ENCODE measurements around the gene TMA16.

DNA sequence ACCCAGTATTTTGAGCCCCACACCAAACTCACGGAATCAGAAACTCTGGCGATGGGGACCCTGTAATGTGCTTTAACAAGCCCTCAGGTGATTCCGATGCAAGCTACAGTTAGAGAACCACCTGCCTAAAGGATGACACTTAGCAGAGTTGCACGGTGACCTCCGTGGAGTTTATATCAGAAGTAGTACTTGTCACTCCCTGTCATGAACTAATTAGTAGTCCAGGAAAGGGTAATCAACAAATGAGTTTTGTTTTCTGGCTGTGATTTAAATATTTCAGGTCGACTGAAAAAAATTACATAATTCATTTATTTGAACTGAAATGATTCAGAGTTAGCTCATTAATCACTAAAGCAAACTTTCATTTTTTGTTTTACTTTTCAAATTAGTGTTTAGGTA, 56.4 kb downstream of the TMA16 start:
- TF ChIP-seq EZH2 (IDR thresholded peaks at IDR 0.05; ENCODE audit: insufficient read depth, poor library complexity, severe bottlenecking) = no peak
- TF ChIP-seq EZH2phosphoT487 (IDR thresholded peaks at IDR 0.05; ENCODE audit: insufficient read depth, low read depth) = no peak

Data from GM23248 (cell line).